Measurements from ENCODE around the gene WDR82.

The WDR82 gene

DNA sequence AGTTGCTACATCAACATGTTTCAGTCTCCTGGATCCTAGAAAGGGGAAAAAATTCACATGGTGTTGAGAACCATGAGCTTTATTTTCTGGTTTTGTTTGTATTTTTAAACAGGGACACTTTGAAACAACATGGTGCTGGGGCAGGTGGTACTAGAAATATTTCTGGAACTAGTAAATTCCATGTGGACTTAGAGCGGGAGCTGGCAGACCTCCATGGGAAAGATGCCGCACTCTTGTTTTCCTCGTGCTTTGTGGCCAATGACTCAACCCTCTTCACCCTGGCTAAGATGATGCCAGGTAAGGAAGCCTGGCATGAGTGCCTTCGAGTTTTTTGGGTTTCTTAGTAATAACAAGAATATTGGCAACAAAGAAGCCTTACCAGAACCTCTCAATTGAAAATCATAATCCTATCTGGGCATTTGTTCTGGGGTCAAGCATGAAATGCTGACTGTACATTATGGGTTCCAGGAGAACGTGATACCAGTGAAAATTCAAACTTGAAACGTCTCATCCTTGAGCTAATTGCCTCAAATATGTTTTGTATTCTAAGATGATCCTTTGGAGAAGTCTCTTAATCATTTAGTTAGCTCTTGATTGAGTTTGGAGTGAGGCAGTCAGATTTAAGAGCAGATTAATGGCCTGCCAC lies 72.6 kb downstream of the WDR82 start:
- Histone ChIP-seq H3K9me3 (ENCODE audit: insufficient read depth, low read length, severe bottlenecking) (no peaks in the 10 kb centered on the region), H3K27me3 (ENCODE audit: insufficient read depth, low read length, poor library complexity) (no peaks in the 10 kb centered on the region), H3K27ac (ENCODE audit: low read length) (no peak overlapping the region), H3K4me3 (ENCODE audit: low read depth in 1 of 2, low read length in 2 of 2) (no peak overlapping the region), H3K4me2 (ENCODE audit: insufficient read depth, low read length) (no peak overlapping the region), H3K36me3 (ENCODE audit: insufficient read depth, low read length) (peaks cover 96% of the 10 kb centered on the region), H3K79me2 (ENCODE audit: insufficient read depth, low read length) (no peaks in the 10 kb centered on the region), H3K9ac (ENCODE audit: low read depth, low read length) (no peak overlapping the region), H2AFZ (ENCODE audit: low read depth, low read length) (no peak overlapping the region), H4K20me1 (ENCODE audit: insufficient read depth, low read length) (no peaks in the 10 kb centered on the region), H3K4me1 (ENCODE audit: insufficient read depth, low read length) (no peaks in the 10 kb centered on the region)
- ATAC-seq (ENCODE audit: insufficient read depth, low read depth) (no peak), DNase-seq (no peak)
- TF ChIP-seq, protein P1, sequence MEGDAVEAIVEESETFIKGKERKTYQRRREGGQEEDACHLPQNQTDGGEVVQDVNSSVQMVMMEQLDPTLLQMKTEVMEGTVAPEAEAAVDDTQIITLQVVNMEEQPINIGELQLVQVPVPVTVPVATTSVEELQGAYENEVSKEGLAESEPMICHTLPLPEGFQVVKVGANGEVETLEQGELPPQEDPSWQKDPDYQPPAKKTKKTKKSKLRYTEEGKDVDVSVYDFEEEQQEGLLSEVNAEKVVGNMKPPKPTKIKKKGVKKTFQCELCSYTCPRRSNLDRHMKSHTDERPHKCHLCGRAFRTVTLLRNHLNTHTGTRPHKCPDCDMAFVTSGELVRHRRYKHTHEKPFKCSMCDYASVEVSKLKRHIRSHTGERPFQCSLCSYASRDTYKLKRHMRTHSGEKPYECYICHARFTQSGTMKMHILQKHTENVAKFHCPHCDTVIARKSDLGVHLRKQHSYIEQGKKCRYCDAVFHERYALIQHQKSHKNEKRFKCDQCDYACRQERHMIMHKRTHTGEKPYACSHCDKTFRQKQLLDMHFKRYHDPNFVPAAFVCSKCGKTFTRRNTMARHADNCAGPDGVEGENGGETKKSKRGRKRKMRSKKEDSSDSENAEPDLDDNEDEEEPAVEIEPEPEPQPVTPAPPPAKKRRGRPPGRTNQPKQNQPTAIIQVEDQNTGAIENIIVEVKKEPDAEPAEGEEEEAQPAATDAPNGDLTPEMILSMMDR (IDR thresholded peaks at IDR 0.05; ENCODE audit: borderline replicate concordance, extremely low read depth, low read length, poor library complexity, severe bottlenecking): no peak
- TF ChIP-seq EZH2 (IDR thresholded peaks at IDR 0.05; ENCODE audit: borderline replicate concordance, low read depth, low read length, severe bottlenecking): no peak

Data from DND-41 (cell line).